ENCODE measurements around the gene ADCY9.

ADCY9 gene

DNA sequence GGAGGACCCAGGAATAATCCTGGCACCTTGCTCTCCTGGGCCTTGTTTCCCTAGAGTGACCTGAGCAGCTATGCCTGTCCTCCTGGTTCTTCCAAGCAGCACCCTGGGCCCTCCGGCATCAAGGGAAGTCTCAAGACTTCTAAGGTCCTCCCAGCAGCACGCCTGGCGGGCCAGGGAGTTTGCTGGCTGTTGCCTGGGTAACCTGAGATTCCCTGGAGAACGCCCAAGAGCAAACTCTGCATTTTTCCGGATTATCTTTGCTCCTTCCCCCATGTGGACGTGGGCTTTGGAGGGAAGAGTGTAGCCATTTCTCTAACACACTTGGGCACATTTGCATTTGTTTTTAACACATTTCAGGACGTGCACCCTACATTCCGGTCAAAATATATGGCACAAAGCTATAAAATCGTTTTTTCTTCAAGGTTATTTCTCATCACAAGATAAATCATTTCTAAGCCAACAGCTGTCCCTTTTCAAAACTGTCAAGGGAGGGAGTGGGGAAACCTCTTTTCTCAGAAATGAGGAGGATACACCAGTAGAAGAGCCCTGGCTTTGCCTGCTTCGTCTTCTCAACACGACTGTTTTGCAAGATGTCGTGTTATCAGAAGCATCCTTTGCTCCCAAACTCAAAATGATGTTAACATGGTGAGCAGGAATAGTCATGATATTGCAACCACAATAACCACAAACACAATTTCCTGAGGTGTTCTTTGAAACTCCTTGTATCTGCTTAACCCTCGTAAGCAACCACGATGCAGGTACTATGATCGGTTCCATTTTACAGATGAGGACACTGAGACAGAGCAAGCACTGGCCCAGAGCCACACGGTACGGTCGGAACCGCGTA is 116.5 kb downstream of the ADCY9 start:
- DNase-seq = no peak

DNA sequence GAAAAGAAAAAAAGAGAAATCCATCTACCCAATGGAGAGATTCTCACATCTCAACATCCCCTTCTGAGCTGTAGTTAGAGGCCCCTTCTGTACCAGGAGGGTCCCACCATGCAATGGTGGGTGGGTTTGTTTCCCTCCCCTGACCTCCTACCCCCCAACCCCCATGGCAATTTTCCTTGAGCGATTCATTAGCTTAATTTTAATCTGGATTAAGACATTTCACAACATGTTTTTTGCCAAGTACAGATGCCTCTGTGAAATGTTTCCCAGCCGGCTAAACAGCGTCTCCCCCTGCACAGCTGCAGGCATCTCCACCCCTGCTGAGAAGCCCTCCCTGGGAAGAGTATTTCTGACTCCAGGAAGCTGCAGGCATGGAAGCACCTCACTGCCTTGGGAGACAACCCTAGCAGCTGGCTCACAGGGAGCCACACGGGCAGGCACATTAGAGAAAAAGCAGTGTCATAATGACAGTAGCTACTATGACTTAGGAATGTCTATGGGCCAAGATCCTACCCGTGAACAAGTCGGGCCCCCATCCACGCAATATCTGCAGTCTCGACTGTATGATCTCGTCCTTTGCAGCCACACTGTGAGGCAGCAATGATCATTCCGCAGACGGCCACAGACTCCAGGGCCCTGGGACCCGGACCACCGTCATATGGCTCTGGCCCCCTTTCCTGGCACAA is 117.3 kb downstream of the ADCY9 start:
- DNase-seq = no peak

- no peak for DNase-seq
Measured at GRCh38 chr16:3997231-3997841, 118.9 kb downstream of the ADCY9 start.

DNA sequence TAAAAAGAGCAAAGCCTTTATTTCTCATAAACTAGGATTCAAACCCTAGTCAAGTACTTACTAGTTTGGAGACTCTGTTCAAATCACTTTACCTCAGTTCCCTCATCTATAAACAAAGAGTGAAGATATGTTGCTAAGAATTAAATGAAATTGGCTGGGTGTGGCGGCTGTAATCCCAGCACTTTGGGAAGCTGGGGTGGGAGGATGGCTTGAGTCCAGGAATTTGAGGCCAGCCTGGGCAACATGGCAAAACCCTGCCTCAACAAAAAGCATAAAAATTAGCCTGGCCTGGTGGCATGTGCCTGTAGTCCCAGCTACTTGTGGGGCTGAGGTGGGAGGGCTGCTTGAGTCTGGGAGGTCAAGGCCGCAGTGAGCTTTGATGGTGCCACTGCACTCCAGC is 121.2 kb downstream of the ADCY9 start:
- DNase-seq = no peak

DNA sequence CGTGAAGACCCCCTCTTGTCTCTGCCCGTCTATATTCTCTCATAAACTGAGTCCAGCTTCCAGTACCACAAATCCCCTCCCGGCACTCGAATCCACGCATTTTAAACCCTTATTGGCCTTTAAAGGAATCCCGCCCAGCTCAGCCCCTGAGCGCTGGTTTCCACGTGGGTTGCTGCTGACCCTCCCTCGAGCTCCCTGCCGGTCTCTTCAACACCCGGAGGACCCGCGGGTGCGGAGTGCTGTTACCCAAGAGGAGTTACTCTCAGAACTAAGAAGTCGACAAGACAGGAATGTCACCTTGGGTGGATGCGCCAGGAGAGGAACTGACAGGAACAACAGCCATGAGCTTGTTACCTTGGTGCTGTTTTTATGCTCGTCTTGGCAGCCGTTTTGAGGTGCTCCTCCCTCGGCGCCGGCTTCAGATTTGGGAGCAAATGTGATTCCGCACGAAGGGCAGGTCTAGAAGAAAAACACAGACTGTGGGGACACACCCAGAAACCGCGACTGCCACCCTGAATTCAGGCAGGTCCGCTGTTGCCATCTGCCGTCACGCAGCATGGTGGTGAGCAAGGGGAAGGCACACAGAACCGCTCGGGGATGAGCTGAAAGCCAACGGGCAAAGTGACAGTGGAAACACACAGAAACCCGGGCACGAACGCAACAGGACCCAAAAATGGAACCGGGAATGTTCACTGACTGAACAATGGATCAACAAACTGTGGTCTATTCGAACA is 123.0 kb downstream of the ADCY9 start:
- no peak for DNase-seq

DNA sequence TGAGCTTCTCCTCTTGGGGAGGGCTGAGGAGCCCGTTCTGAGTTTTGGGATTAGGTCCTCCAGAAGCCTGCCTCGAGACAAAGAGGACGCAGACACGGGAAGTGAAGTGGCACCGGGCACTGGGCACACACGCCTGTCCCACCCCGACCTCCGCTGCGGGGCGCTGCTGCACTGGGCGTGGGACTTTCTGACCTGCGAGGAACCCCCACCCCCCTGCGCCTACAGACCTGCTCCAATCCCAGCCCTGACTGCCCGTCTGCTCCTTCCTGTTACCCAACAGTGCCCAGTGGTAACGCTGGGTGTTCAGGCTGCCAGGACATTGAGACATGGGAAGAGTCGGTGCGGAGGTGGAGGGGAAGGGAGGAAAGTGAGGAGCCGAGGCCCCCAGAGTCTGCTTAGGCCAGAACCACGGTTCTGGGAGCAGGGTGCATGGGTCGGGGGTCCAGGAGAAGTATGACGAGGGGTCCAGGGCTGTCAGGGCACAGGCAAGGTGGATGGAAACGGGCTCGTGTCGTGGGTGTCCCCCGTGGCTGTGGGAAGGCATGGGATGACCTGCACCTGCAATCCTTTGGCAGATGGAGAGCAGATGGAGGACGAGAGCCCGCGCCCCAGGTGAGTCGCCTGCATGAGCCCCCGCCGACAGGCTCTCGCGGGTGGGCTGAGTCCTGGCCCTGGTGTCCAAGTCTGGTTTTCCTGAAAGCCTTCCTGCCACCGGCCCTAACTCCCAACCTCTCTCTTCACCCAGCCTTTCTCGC is 123.8 kb downstream of the ADCY9 start:
- no peak for DNase-seq

DNA sequence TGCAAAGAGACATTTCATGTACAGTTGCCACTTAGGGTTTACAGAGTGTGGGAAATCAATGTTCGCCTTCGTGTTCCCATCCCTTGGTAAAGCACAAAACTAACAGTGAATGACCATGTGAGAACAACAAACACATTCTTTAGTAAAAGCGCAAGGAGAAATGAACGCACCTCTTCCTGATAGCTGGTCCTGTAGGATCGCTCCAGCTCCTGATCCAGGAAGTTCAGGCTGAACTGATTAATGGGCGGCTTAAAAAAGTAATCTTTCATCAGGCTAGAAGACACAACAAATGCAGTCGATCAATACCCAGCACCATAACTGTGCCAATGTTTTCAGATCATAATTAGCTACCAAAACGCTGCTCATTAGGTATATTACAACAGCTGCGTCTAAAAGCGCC is 127.4 kb downstream of the ADCY9 start:
- no peak for DNase-seq

GRCh38 chr16:3988011-3988410 is 128.2 kb downstream of the ADCY9 start:
- DNase-seq = no peak

DNA sequence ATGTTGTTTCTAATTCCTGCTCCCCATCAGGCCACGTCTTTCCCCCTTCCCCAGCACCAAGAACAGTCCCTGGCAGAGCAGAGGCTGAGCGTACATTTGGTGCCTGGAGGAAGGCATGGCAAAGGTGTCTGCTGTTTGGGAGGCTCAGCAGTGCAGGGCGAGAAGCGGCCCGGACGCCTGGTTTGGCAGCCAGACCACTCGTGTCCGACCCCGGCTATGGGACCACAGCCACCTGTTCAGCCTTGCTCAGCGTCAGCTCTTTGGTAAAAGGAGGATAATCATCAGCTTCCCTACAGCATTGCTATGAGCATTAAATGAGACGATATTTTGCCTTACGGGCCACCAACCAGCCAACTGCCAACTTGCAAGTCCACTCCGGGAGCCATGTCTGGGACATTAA is 129.0 kb downstream of the ADCY9 start:
- DNase-seq = no peak

DNA sequence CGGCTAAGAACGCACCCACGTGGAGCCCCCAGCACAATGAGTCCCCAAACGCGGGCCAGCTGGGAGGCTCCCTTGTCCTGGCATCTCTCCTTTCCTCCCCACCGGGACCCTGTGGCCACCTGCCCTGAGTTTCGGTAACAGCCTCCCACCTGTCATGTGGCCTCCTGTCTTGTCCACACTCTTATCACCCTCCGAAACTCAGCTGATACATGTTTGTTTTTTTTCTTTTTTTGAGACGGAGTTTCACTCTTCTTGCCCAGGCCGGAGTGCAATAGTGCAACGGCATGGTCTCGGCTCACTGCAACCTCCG is 130.1 kb downstream of the ADCY9 start:
- DNase-seq = no peak

- no peak for DNase-seq
Measured at GRCh38 chr16:3984111-3985060, 131.9 kb downstream of the ADCY9 start.

GRCh38 chr16:3983081-3983520 is 133.1 kb downstream of the ADCY9 start:
- DNase-seq = peak; percentile 22 to 25

GRCh38 chr16:3982216-3982615 is 134.0 kb downstream of the ADCY9 start:
- no peak for DNase-seq

DNA sequence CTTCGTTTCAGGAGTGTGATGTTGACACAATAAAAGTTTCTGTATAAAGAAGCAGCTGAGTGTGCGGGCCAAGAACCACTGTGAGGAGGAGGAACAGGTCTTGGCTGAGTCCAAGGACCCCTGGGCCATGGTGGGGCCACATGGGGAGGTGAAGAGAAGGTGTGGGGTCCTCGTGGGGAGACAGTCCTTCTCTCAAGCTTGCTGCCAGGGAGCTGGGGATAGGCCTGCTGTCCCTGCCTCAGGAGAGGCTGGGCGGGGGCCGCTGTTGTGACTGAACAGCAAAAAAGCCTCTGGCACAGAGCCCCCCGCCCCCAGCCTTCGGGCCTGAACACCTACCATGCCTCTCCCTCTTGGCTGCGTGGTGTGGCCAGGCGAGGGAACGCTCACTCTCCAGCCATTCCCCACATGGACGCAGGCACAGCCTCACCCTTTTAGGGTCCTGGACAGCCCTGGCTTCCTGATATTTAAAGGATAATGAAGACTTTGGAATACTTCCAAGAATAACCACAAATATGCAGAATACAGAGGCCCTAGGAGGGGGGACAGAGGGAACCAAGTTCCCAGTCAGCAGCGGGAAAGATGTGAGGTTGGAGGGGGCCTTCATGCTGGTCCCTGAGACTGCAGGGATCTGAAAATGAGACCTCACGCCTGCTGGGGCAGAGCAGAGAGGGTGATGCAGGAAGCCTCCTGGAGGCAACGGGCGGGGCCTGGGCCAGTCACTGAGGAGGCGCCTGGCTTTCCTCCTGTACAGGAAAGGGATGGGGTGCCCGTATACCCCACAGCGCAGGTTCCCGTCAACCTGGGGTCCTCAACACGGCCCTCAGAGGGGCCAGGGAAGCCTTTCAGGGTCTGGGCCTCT is 135.8 kb downstream of the ADCY9 start:
- DNase-seq = no peak

DNA sequence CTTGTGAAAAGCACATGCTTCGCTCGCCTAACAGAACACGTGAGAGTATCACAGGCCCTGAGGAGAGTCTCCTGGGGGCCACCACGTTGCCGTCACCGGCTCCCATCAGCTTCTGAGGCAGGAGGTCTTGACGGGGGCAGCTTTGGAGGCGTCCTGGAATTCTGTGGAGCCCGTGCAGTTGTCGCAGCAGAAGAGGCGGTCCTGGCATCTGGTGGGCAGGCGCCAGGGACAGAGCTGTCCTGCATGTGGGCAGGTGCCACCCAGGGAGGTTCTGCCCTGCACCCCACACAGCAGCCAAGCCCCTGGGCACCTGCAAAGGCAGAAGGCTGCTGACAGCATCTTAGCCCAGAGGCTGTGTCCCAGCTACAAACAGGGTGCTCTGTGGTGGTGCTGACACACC is 136.7 kb downstream of the ADCY9 start:
- DNase-seq = no peak

DNA sequence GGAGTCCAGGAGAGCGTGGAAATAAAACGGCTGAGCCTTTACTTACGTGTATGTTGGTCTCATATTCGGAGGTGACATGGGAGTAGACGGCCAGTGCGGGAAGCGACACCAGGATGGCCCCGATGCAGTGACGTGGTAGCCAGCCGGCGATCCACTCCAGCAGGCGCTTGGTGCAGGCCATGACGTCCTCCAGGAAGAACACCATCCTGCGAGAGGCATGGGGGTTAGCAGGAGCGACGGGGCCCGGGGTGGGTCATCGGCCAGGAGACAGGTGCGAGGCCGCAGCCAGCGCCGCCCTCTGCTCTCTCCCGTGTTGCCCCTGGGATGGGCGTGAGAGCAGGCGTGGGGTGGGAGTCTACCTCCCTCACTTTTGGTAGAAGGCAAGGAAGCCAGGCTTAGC is 137.2 kb downstream of the ADCY9 start:
- DNase-seq = no peak

DNA sequence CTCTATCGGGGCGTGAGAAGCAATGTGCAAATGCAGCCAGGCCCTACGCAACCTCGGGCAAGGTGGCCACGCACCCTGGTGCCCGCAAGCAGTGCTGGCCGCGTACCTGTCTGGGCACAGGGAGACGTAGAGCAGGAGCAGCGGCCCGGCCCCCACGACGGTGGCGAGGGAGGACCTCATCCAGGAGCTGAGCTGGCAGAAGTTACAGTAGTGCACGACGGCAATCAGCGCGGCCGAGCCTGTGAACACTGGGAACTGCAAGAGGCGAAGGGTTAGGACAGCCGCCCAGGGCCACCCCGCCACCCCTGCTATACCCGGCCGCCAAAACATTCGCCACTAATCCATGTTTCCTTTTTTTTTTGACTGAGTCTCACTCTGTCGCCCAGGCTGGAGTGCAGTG is 138.9 kb downstream of the ADCY9 start:
- DNase-seq = no peak

- no peak for DNase-seq
Measured at GRCh38 chr16:3974751-3975150, 141.5 kb downstream of the ADCY9 start.

- no peak for DNase-seq
Measured at GRCh38 chr16:3971706-3972105, 144.5 kb downstream of the ADCY9 start.

DNA sequence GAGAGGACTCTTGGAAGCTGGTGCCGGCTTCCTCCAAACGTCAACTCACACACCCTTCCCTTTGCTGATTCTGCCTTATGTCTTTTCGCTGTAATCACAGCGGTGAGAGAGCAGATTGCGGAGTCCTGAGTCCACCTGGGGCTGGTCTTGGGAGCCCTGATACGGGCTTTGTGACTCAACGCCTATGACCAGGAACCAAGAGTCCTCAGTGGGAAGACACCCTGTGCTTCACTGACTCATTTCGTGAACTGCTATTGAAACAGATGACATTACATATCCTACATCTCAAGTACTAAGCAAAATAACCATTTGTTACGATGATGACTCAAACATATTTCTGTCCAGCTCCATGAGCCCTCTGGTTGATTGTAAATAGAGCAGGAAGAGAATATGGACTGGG is 145.0 kb downstream of the ADCY9 start:
- DNase-seq = no peak

- DNase-seq = no peak
Measured at GRCh38 chr16:3968551-3968950, 147.7 kb downstream of the ADCY9 start.

Data from stimulated activated CD4-positive, alpha-beta T cell treated with anti-CD3 and anti-CD28 coated beads, Interleukin-2, amount 100 ng/mL, for 48 hours (primary cell).